ENCODE data around the gene SSTR5. TPM values are rescaled to one million over a fixed set of nuclear protein-coding genes. Genes with fewer than 3 reads are reported as not detected.

The SSTR5 gene
- total and polyA plus RNA-seq, 10 of the 15 experiments (the other 5 are each of a cell fraction or from before 2014, with no cell fraction given), result not detected

DNA sequence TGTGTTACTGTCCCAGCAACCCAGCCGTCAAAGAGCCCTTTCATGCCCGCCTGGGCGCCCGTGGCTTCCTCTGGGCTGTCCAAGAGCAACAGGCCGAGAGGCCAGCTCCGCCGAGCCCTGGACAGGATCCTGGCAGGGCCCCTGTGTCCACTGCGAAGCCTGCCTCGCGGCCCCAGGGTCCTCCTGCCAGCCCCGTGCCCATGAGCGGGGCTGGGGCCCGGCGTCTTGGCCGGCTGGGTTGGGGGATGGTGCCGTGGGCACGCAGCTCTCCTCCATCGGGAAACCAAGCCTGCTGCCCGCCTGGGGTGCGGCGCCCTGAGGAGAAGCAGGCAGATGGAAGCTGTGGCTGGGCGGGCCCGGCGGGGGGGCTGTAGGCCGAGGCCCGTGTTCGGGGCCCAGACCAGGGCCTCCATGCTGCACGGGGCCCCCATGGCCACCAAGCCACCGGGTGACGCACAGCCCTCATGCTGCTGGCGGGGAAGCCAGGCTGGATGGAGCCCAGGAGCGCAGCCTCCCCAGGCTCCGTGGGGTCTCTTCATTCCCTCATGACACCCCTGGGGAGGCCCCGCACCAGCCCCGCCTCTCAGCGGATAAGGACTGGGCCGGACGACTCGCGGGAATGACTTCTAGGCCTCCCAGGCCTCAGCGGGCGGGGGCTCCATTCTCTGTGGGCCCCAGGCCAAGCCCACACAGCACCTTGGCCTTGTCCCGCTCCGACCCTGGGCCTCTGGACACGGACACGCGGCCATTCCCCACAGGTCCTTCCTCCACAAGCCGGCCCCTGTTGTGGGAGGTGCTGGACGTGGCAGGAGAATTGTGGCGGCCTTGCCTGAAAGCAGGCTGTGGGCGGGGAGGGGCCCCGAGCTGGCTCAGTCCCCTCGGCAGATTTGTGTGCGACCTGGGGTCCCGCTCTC is 23.9 kb downstream of the SSTR5 start, which contains the start of gene C1QTNF8:
C1QTNF8 (minus strand) TSS at position 76 of the 914 bp plus-strand sequence. CDS start 1,322 bp downstream, outside the sequence.
- Histone ChIP-seq H3K27me3 (replicated peaks in 1 of 2; ENCODE audit: control insufficient read depth in 2 of 2, insufficient read depth in 2 of 2, low read length in 1 of 2) (no peaks in the 10 kb centered on the region), H3K4me3 (no peak within 1 kb of the TSS), H3K79me2 (ENCODE audit: control insufficient read depth, insufficient read depth, low read length) (no peaks in the 10 kb centered on the region), H3K9ac (ENCODE audit: control insufficient read depth, insufficient read depth, low read length) (no peak within 1 kb of the TSS), H3K9me3 (replicated peaks; ENCODE audit: control insufficient read depth, insufficient read depth, low read length) (no peaks in the 10 kb centered on the region), H3K4me2 (ENCODE audit: control insufficient read depth, insufficient read depth) (no peak within 1 kb of the TSS), H4K20me1 (ENCODE audit: control insufficient read depth, insufficient read depth) (no peaks in the 10 kb centered on the region), H3K27ac (ENCODE audit: control insufficient read depth, insufficient read depth) (no peak within 1 kb of the TSS), H3K36me3 (ENCODE audit: control insufficient read depth in 2 of 2, insufficient read depth in 2 of 2, low read length in 1 of 2) (no peaks in the 10 kb centered on the region), H2AFZ (ENCODE audit: control insufficient read depth, low read depth, low read length) (no peak within 1 kb of the TSS), H3K4me1 (ENCODE audit: control insufficient read depth, insufficient read depth, low read length) (no peaks in the 10 kb centered on the region)
- TF ChIP-seq CBX5 (IDR thresholded peaks at IDR 0.05; ENCODE audit: low read depth) (no peak), KDM1A (IDR thresholded peaks at IDR 0.05; ENCODE audit: borderline replicate concordance) (no peak), TCF7 (IDR thresholded peaks at IDR 0.05; ENCODE audit: borderline replicate concordance) (no peak), ZNF622 (IDR thresholded peaks at IDR 0.05) (no peak), RELA (IDR thresholded peaks at IDR 0.05; ENCODE audit: borderline replicate concordance, partially characterized antibody) (no peak), EZH2 (IDR thresholded peaks at IDR 0.05; ENCODE audit: borderline replicate concordance, control insufficient read depth, low read depth, low read length) (no peak), EGR1 (IDR thresholded peaks at IDR 0.05; ENCODE audit: borderline replicate concordance in 1 of 2, low read depth in 2 of 2, low read length in 2 of 2) (no peak), CBFB (IDR thresholded peaks at IDR 0.05; ENCODE audit: low read depth) (no peak), CREM (IDR thresholded peaks at IDR 0.05; ENCODE audit: low read depth) (no peak), WRNIP1 (IDR thresholded peaks at IDR 0.05; ENCODE audit: borderline replicate concordance, low read depth, low read length) (no peak), YY1 (IDR thresholded peaks at IDR 0.05; ENCODE audit: low read depth, low read length) (no peak)
- TF ChIP-seq, protein P1, sequence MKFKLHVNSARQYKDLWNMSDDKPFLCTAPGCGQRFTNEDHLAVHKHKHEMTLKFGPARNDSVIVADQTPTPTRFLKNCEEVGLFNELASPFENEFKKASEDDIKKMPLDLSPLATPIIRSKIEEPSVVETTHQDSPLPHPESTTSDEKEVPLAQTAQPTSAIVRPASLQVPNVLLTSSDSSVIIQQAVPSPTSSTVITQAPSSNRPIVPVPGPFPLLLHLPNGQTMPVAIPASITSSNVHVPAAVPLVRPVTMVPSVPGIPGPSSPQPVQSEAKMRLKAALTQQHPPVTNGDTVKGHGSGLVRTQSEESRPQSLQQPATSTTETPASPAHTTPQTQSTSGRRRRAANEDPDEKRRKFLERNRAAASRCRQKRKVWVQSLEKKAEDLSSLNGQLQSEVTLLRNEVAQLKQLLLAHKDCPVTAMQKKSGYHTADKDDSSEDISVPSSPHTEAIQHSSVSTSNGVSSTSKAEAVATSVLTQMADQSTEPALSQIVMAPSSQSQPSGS (IDR thresholded peaks at IDR 0.05; ENCODE audit: low read length), result no peak
- TF ChIP-seq, protein P2, sequence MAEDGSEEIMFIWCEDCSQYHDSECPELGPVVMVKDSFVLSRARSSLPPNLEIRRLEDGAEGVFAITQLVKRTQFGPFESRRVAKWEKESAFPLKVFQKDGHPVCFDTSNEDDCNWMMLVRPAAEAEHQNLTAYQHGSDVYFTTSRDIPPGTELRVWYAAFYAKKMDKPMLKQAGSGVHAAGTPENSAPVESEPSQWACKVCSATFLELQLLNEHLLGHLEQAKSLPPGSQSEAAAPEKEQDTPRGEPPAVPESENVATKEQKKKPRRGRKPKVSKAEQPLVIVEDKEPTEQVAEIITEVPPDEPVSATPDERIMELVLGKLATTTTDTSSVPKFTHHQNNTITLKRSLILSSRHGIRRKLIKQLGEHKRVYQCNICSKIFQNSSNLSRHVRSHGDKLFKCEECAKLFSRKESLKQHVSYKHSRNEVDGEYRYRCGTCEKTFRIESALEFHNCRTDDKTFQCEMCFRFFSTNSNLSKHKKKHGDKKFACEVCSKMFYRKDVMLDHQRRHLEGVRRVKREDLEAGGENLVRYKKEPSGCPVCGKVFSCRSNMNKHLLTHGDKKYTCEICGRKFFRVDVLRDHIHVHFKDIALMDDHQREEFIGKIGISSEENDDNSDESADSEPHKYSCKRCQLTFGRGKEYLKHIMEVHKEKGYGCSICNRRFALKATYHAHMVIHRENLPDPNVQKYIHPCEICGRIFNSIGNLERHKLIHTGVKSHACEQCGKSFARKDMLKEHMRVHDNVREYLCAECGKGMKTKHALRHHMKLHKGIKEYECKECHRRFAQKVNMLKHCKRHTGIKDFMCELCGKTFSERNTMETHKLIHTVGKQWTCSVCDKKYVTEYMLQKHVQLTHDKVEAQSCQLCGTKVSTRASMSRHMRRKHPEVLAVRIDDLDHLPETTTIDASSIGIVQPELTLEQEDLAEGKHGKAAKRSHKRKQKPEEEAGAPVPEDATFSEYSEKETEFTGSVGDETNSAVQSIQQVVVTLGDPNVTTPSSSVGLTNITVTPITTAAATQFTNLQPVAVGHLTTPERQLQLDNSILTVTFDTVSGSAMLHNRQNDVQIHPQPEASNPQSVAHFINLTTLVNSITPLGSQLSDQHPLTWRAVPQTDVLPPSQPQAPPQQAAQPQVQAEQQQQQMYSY (CRISPR knock-in tag; IDR thresholded peaks at IDR 0.05), result no peak
- TF ChIP-seq, protein P3, sequence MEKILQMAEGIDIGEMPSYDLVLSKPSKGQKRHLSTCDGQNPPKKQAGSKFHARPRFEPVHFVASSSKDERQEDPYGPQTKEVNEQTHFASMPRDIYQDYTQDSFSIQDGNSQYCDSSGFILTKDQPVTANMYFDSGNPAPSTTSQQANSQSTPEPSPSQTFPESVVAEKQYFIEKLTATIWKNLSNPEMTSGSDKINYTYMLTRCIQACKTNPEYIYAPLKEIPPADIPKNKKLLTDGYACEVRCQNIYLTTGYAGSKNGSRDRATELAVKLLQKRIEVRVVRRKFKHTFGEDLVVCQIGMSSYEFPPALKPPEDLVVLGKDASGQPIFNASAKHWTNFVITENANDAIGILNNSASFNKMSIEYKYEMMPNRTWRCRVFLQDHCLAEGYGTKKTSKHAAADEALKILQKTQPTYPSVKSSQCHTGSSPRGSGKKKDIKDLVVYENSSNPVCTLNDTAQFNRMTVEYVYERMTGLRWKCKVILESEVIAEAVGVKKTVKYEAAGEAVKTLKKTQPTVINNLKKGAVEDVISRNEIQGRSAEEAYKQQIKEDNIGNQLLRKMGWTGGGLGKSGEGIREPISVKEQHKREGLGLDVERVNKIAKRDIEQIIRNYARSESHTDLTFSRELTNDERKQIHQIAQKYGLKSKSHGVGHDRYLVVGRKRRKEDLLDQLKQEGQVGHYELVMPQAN (conservative IDR thresholded peaks at IDR 0.05), result no peak
- TF ChIP-seq, protein P4, sequence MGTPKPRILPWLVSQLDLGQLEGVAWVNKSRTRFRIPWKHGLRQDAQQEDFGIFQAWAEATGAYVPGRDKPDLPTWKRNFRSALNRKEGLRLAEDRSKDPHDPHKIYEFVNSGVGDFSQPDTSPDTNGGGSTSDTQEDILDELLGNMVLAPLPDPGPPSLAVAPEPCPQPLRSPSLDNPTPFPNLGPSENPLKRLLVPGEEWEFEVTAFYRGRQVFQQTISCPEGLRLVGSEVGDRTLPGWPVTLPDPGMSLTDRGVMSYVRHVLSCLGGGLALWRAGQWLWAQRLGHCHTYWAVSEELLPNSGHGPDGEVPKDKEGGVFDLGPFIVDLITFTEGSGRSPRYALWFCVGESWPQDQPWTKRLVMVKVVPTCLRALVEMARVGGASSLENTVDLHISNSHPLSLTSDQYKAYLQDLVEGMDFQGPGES (IDR thresholded peaks at IDR 0.05), result no peak
- ATAC-seq (no peak), DNase-seq (ENCODE audit: low read depth, low spot score) (no peak), FAIRE-seq (no peak)
- intact Hi-C loops (cut with micrococcal nuclease; ENCODE audit: unreplicated experiment) (no loop called here), in situ Hi-C loops (cut with MboI) (no loop called here)
- BruUV-seq (replicated peaks), result no TSS peak
- CTCF ChIA-PET, result no interaction called here
- SMC1A ChIA-PET (ENCODE audit: uncharacterized antibody, unreplicated experiment), result no interaction called here
- POLR2A ChIA-PET, result no interaction called here
- RAD21 ChIA-PET (ENCODE audit: unreplicated experiment), result no interaction called here
- WGBS (ENCODE audit: insufficient coverage, insufficient replicate concordance, low lambda C conversion rate, missing lambda C conversion rate), result 39% methylated on average over 43 of the region's 55 CpGs

Measured in GM12878 (cell line).